ENCODE data around the gene MINPP1.
"Not testable (repeated sequence)": the region's sequence is repeated elsewhere in the genome, so short reads cannot be mapped to it uniquely, and the experiment has no call there.

The MINPP1 gene, protein sequence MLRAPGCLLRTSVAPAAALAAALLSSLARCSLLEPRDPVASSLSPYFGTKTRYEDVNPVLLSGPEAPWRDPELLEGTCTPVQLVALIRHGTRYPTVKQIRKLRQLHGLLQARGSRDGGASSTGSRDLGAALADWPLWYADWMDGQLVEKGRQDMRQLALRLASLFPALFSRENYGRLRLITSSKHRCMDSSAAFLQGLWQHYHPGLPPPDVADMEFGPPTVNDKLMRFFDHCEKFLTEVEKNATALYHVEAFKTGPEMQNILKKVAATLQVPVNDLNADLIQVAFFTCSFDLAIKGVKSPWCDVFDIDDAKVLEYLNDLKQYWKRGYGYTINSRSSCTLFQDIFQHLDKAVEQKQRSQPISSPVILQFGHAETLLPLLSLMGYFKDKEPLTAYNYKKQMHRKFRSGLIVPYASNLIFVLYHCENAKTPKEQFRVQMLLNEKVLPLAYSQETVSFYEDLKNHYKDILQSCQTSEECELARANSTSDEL

DNA sequence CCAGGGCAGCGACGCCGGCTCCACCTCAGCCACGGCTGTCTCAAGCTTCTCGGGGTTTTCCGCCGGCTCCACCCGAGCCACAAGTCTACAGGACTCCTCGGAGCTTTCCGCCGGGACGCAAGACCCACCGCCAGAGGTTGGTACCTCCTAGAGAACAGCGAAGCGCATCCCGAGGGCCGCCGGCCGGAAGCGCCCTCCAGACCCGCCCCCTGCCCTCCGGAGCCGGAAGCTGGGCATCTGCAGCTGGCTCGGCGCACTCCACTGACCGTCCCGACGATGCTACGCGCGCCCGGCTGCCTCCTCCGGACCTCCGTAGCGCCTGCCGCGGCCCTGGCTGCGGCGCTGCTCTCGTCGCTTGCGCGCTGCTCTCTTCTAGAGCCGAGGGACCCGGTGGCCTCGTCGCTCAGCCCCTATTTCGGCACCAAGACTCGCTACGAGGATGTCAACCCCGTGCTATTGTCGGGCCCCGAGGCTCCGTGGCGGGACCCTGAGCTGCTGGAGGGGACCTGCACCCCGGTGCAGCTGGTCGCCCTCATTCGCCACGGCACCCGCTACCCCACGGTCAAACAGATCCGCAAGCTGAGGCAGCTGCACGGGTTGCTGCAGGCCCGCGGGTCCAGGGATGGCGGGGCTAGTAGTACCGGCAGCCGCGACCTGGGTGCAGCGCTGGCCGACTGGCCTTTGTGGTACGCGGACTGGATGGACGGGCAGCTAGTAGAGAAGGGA is at the start of gene MINPP1:
TSS of gene MINPP1 (plus strand) at position 254 of the 726 bp plus-strand sequence. CDS start at position 277, 23 bp downstream.
- peak; percentile 79 for DNase-seq (ENCODE audit: low read depth)

DNA sequence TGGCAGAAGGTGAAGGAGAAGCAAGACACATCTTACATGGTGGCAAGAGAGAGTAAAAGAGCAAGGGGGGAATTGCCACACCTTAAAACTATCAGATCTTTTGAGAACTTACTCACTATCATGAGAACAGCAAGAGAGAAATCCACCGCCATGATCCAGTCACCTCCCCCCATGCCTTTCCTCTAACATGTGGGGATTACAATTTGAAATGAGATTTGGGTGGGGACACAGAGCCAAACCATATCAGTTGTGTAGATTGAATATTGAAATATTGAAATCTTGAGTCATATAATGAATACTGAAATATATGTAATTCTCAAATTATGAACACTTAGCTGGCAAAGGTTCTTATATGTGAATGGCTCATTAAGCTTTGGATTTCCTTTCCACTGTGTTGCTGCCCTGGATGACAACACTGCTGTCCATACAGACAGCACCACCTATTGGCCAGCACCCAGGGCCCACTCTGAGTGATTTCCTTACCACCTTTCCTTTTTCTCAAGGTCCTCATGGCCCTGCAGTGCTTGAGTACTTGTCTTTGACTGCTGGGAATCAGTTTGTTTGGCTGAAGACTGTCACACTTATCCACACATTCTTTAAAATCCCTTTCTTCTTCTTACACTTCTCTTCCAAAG is 48.0 kb upstream of the MINPP1 start:
- DNase-seq (ENCODE audit: low read depth) = not testable (repeated sequence)

DNA sequence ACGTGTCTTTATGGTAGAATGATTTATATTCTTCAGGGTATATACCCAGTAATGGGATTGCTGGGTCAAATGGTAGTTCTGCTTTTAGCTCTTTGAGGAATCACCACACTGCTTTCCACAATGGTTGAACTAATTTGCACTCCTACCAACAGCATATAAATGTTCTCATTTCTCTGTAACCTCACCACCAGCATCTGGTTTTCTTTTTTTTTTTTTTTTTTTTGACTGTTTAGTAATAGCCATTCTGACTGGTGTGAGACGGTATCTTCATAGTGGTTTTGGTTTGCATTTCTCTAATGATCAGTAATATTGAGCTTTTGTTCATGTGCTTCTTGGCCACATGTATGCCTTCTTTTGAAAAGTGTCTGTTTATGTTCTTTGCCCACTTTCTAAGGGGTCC is 42.9 kb upstream of the MINPP1 start:
- DNase-seq (ENCODE audit: low read depth) = not testable (repeated sequence)

DNA sequence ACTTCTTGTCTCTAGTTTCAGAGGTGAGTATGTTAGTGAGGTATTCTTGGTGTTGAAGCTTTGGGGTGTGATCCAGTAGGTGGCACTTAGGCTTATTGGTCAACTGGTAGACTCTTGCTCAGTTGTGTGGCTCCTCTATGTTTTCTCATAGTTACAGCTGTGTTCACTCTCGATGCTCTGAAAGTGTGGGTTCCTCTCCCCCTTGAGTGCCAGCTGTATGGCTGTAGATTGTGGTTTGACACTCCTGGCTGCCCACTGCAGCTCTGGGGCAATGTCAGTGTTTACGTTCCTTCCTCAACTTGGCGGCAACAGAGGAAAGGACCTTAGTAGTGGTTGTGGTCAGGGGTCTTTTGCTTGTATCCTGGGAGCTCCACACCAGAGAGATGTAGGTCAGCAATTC is 37.8 kb upstream of the MINPP1 start:
- not testable (repeated sequence) for DNase-seq (ENCODE audit: low read depth)

DNA sequence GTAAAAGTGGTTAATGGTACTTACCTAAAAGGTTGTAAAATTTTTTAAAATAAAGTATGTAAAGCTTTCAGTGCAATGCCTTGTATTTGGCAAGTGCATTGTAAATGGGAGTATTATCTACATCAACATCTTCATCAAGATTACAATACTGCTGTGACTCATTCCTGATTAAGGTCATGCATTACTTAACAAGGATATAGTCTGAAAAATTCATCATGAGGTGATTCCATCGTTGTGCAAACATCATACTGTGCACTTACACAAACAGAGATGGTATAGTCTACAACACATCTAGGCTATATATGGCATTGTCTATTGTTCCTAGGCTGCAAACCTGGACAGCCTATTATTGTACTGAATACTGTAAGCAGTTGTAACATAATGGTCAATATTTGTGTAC is 16.0 kb upstream of the MINPP1 start:
- not testable (repeated sequence) for DNase-seq (ENCODE audit: low read depth)

DNA sequence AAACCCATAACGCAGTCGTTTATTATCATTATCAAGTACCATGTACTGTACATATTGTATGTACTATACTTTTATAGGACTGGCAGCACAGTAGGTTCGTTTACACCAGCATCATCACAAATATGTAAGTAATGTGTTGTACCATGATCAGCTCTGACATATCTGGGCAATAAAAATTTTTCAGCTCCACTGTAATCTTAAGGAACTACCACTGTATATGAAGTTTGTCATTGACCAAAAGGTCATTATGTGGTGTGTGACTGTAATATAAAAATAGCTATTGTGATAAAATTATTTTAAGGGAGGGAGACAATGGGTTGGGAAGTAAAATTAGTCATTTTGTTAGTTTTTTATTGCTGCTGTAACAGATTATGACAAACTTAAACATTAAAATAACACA is 14.4 kb upstream of the MINPP1 start:
- not testable (repeated sequence) for DNase-seq (ENCODE audit: low read depth)

DNA sequence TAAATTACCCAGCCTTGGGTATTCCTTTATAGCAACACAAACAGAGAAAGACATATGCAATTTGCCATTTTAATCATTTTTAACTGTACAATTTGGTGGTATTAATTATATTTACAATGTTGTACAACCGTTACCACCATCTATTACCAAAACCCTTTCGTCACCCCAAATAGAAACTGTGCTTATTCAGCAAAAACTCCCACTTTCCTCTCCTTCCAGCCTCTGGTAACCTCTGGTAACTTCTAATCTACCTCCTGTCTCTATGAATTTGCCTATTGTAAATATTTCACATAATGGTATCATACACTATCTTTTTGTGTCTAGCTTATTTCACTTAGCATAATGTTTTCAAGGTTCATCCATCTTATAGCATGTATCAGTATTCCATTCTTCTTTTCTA is 12.2 kb upstream of the MINPP1 start:
- DNase-seq (ENCODE audit: low read depth) = not testable (repeated sequence)

DNA sequence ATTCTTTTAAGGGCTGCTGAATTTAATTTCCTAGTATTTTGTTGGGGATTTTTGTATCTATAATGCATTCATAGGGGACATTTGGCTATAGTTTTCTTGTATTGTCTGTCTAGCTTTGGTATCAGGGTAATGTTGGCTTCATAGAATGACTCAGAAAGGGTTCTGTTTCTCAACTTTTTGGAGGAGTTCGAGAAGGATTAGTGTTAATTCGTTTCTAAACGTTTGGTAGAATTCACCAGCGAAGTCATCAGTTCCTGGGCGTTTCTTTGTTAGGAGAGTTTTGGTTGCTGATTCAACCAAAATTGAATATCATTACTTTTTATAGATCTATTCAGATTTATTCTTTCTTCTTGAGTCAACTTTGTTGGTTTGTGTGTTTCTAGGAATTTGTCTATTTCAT is 9.2 kb upstream of the MINPP1 start:
- DNase-seq (ENCODE audit: low read depth) = not testable (repeated sequence)

DNA sequence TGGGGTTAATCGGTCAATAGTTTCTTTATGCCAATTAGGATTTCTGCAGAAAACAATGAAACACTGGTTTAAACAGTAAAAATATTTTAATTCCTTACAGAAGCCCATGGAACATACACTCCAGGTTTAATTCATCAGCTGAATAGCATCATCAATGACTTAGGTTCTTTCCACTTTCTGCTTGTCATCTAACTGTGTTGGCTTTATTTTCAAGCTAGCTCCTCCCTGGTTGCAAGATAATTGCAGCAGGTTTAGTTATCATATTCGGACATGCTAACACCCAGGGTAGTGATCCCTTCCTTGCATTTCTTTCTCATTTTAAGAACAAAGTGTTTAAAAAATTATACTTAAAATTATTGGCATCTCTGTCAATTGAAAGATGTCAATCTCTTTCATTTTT is 7.3 kb upstream of the MINPP1 start:
- DNase-seq (ENCODE audit: low read depth) = not testable (repeated sequence)

DNA sequence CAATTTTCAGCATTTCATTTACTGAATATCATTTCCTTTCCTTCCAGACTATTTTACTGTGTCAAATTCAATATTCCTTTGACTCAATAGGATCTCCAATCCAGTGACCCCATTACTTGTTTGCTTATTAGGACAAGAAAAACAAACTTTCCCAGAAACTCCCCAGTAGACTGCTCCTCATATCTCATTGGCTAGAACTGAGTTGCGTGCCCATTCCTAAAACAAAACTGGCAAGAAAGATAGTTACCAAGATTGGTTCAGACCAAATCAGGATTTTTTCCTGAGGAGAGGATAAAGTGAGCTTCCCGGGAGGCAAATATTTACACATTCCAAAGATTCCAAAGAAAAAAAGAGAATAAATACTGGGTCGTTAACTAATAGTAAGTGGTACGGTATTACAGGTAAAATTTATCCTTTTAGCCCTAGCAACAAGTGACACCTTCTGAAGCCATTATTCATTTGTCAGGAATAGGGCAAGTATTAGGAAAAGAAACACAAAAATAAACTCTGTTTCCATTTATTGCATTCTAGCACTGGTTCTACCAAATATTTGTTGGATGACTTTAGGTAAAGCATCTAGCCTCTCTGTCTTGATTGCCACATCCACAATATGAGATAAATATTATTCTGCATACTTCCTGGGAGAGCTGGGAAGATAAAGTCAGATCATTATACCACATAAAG is 6.4 kb upstream of the MINPP1 start:
- DNase-seq (ENCODE audit: low read depth) = not testable (repeated sequence)

DNA sequence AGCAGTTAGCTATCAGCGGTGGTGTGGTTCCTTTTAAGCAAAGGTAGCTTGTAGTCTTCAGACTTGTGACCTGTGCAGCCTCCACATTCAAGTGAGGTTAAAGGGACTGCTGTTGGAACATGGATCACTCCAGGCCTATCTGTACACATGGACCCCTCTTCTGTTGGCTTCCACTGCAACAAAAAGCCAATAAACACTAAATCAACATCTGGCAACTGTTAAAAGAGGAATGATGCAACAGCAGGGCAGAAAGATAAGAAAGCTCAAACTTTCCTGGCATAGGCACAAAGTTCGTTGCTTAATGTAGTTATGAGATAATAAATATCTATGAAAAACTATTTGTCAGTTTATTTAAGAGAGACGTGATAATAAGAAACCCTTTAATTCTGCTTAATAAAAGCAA is 4.0 kb upstream of the MINPP1 start:
- DNase-seq (ENCODE audit: low read depth) = no peak

DNA sequence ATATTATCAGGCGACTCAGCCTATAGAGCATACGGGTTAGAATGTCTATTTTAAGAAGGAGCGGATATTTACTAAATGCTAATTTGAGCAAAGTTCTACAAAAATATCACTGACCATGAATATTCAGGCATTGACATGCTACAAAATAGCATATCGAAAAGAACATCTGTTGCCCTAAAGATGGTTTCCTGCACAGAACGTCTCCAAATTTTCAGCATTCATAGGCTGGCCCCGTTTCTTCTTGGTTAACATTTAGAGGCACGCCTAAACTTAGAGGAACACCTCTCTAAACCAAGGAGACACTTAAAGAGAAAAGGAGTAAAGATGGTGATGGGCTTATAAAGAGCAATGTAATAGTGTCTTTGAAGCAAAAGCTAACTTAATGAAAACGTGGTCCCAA is 1.3 kb upstream of the MINPP1 start:
- no peak for DNase-seq (ENCODE audit: low read depth)

DNA sequence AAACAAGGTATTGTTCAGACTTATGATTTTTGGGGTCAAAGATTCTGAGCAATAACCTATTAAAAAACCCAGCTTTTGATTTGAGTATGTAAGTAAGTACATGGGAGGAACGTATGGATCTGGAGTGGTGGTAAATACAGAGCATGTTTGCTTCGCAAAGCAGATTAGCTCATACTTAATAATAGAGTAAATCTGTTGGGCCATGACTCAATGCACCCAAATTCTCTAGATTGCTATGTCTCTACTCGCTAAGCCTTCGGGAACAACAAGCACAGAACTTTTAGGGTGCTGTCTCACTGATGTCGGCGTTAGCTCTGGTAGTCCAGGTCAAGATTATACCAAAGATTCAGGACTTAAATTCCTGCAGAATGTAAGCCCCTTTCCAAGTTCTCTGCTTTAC is 807 bp upstream of the MINPP1 start:
- DNase-seq (ENCODE audit: low read depth) = no peak

DNA sequence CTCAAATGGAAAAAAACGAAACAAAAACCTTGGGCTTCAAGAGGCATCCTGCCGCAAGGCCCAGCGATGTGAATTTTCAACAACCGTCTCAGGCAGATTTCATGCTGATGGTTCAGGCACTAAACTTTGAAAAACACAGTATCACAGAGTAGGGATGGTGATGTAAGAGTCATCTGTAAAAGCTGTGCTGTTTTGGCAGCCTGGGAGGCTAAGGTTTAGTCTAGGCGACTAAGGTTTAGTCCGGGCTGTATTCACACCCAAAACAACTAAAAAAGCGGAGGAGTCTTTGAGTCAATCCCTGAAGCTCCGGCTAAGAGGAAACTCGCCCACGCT is 420 bp upstream of the MINPP1 start:
- DNase-seq (ENCODE audit: low read depth) = no peak

DNA sequence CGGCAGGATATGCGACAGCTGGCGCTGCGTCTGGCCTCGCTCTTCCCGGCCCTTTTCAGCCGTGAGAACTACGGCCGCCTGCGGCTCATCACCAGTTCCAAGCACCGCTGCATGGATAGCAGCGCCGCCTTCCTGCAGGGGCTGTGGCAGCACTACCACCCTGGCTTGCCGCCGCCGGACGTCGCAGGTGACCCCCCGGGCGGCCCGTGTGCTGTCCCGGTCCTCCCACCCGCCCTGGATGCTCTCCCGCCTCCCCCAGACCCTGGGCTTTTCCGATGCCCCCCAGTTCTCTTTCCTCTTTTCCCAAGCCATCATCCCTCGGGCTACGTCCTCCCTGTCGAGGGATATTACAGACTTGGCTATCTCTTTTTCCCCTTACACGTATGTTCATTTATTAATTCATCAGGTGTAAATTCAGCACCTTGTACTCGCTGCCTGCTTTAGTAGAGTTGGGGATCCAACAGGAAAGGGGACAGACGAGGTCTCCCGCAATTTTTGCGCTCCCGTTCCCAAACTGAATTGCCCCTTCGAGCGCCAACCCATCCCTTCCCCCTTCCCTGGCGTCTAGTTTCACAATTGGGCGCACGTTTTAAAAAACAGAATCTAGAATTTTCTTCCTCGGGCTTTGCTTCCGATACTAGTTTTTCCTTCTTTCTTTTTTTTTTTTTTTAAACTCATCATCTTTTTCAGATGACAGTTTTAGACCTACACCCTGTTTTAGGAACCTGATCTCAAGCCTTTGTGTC is 846 bp downstream of the MINPP1 start:
- peak; percentile 25 for DNase-seq (ENCODE audit: low read depth)

DNA sequence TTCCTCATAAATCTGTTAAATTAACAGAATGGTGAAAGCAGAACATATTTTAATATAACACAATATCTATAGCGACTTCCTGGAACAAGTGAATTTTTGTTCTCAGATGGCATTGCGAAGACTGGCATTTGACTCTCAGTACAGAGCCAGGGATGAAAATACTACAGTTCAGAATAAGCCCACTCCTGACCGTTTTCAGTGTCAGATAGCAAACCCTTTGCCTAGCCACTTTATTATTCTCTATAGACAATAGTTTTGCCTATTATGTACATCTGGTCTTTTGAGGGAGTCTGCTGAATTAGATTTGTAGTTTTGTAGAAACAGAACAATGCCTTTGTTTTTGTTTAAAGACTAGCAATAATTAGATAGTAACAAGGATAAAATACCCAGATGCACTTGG is 2.3 kb downstream of the MINPP1 start:
- DNase-seq (ENCODE audit: low read depth) = no peak

DNA sequence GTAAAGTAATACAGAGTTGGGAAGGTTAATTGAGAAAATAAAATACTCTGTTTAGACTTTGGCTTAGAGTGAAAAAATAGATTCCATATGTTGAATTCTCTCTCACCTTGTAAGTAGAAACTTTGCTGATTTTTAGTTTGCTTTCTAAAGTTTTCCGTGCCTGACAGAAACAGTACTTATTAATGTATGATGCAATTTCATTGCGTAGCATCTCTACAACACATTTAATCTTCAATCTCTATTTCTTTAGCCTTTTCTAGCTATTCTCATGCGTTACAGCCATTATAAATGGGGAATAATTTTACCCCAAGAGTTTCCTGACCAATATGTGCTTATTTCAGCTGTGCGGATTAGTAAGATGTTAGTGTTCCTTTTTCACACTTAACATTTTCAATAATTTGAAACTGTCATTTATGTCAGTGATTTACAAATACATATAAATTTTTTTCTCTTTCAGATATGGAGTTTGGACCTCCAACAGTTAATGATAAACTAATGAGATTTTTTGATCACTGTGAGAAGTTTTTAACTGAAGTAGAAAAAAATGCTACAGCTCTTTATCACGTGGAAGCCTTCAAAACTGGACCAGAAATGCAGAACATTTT is 3.3 kb downstream of the MINPP1 start:
- no peak for DNase-seq (ENCODE audit: low read depth)

DNA sequence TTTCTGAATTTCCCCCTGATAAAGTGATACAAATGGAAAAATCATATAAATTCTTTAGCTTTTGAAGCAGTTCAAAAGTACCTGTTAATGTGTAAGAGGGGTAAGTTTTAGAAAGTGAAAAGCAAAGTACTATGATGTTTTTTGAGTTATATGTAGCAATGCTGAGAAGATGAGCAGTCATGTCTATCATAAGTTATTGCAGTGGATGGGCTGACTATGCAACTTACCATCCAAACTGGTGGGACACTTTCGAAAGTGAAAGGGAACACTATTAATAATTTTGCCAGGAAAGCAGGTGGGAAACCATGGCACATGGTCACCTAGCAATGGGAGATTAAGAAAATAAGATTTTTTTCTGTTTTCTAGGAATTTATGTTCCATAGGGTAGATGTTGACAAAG is 4.1 kb downstream of the MINPP1 start:
- no peak for DNase-seq (ENCODE audit: low read depth)

DNA sequence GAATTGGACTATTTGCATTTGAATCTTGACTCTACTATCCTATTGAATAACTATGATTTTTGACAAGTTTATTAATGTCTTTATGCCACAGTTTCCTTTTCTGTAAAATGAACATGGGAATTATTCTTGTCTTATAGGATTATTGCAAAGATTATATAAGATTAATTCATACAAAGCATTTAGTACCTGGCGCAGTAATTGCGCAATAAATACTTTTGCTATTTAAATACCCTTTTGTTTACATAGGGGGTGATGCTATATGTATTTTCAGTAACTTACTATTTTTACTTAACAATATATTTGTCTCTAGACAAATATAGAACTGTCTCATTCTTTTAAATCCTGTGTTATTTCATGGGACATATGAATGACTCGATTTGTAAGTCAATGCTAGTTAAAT is 5.3 kb downstream of the MINPP1 start:
- no peak for DNase-seq (ENCODE audit: low read depth)

DNA sequence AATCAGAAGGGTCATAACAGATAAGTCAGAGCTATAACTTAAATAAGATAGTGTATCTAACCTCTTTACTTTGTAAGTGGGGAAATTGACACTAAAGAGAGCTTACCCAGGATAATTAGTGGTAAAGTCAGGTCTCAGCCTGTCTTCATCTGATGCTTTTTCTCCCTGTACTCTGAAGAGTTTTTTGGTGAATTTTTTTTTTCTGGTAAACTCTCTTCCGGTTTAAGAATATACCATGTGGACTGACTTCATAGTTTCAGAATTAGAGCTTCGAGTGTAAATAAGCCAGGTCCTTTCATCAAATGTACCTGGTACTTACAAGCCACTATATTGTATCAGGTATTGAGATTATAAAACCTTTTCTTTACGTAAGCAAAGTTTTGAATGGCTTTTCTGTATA is 6.8 kb downstream of the MINPP1 start:
- DNase-seq (ENCODE audit: low read depth) = no peak

DNA sequence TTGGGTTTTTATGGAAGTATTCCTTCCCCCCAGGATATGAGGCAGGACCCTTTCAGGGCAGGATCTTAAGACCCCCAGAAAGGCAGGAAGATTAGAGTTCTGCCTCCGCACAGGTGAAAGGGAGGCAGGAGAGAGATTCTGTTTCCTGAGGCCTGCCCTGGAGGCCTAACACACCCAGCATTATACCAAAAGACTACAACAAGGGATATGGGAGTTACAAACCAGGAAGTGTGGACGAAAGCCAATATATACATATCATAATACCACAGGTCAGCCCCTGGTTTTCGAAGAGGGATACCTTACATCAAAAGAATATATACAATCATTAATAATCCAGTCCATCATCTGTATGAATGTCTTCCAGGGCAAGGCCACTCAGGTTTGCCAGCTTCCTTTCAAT is 14.2 kb downstream of the MINPP1 start:
- no peak for DNase-seq (ENCODE audit: low read depth)
